SHP77 treated with DMSO at 0.1 percent for 48 hours (cell line): Measurements from ENCODE around the gene DNAJC13.
A peak's percentile ranks its signal among the peaks of the same experiment; 100 is the strongest.

ENCODE experiments used
- DNase-seq: peaks from one replicate; lab custom pipeline; 2025; lab: John Stamatoyannopoulos, UW

The DNAJC13 gene

GRCh38 chr3:132405188-132405587 lies 12.1 kb upstream of the DNAJC13 start:
- DNase-seq: no peak

- no peak for DNase-seq
Measured at GRCh38 chr3:132405609-132406299, 11.5 kb upstream of the DNAJC13 start.

DNA sequence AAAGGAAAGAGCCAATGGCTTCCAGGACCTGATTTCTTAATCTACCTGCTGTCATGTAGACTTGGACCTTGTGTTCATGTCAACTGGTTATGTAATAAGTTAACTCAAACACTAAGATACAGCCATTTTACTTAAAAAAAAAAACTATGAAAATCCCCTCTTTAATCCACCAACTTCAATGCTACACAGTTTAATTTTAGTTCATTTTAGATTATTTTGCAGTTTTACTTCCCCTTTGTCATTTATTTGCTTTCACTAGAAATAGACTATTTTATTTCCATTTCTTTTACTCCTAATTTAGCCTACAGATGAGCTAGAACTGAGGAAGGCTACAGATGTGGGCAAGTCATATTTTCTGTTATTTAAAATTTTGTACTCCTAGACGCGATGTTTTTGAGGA lies 10.7 kb upstream of the DNAJC13 start:
- no peak for DNase-seq

DNA sequence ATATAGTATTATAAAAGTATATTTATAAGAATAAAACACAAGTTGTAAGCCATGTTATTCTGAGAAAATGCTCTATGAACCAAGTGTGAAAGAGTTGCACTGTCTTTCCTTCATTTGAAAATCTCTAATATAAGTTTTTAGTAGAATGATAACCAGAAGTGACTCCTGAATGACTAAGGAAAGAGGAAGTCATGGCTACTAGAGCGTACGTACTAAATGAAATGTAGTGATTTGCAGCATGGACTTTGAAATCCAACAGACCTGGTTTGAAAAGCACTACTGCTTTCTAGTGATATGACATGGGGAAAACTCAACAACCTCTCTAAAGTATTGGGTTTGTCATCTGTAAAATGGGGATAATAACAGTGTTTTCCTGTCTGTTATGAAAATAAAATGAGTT lies 10.3 kb upstream of the DNAJC13 start:
- no peak for DNase-seq

GRCh38 chr3:132414841-132415240 lies 2.5 kb upstream of the DNAJC13 start:
- DNase-seq: no peak

- DNase-seq: no peak
Measured at GRCh38 chr3:132416161-132416560, 1.1 kb upstream of the DNAJC13 start.

DNA sequence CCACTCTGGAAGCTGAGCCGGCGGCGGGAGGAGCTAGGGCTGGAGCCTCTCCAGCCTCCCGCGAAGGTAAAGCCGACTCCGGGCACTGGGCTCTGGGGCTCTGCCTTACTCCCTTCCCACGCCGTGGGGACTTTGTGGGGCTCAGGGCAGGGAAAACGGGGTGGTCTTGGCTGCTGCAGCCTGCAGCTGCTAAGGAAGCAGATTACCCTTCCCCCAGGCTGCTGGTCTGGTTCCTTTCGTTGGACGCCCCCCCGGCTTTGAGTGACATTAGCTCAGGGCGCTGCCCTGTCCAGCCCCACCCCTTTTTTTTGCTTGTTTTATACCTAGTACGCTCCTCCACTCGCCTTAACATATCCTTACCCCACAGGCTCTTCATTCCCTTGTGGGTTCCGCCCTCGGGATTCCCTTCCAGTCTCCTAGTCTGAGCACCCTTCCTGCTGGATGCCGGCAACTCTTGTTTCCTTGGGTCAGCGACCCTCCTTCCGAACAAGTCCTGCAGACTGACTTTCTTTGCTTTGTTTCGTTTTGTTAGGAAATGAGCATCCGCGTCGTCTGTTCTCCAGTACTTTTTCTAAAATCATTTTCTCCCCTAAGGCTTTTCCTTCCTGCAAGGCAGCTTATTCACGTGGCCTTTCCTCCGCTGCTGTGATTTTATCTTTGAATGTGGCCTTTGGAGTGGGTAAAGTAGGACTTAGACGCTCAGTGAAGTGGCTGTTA lies 551 bp downstream of the DNAJC13 start:
- peak; percentile 30 for DNase-seq

- no peak for DNase-seq
Measured at GRCh38 chr3:132418916-132419315, 1.6 kb downstream of the DNAJC13 start.

- no peak for DNase-seq
Measured at GRCh38 chr3:132421832-132422231, 4.5 kb downstream of the DNAJC13 start.

DNA sequence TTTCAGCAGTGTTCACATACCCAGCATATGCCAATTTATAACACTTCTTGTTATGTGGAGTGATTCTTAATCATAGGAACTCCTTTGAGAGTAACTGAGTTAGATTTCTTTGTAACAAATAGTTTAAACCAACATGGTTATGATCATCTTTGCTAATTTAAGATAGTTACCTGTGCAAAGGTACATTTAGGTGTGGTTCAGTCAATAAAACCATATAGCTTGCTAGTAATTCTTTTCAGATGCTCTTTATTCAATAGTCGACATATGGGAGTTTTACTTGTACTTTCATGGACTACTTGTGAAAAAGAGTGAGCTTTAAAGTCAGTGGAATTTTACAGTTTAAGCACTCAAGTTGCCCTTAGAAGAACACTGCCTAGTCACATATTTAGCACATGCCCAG lies 5.2 kb downstream of the DNAJC13 start:
- no peak for DNase-seq

DNA sequence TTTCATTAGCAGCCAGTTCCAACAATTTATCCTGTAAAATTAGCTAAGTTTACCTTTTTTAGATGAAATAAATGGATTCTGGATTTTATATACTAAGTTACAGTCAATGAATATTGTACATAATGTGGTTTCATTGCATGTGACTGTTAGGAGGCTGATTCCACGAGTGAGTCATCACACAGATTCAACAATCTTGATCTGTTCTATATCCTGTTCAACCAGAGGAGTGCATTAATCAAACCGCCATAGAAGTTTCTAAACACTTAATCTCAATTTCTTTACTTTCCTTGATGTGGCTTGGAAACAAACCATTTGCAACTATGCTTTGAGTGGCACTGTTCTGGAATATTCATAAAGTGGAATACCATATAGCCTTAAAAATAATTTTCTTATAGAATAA lies 15.3 kb downstream of the DNAJC13 start:
- DNase-seq: no peak

DNA sequence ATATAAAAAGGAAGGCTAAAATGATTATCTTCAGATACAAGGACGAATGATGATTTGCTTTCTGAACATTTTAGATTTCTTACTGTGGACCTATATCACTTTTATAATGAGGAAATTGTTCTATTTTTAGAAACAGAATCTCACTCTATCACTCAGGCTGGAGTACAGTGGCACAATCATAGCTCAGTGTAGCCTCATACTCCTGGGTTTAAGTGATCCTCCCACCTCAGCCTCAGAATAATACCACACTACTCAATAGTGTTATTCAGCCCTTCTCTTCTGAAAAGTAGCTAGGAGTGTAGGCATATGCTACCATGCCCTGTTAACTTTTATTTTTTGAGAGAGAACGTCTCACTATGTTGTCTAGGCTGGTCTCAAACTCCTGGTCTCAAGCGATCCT lies 15.8 kb downstream of the DNAJC13 start:
- DNase-seq: no peak

GRCh38 chr3:132435224-132435910 lies 18.1 kb downstream of the DNAJC13 start:
- no peak for DNase-seq

DNA sequence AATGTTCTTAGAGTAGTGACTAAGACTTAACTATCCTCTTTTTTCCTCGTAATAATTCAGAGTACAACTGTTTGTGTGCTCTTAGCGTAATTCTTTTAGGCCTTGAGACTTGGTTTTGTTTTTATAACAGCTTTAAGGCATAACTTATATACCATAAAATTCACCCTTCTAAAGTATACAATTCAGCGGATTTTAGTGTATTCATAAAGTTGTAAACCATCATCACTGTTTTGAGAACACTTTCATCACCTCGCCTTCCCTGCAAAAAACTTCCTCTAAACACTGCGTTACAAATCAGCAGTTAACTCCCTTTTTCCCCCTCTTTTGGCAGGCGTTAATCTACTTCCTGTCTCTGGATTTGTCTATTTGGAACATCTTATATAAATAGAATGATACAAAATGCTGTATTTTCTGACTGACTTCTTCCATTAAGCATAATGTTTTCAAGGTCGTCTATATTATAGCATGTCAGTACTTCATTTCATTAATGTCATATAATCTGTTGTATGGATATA lies 18.7 kb downstream of the DNAJC13 start:
- no peak for DNase-seq

DNA sequence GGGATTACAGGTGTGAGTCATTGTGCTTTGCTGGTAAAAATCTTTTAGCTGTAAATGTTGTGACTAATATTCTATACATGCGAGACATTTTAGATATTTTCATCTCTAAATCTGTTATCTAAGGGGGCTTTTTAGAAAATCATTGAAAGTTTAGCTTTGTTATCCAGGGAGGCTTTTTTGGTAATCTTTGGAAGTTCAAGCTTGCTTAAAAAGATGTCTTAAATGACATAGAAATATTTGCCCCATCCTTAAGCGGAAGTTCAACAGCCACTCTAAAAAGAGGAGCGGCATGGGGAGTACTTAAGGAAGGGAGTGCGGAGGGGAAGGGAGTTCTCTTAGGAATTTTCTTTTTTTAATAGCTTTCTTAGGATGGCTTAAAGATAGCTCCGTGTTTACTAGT lies 26.1 kb downstream of the DNAJC13 start:
- DNase-seq: no peak

- no peak for DNase-seq
Measured at GRCh38 chr3:132444383-132444782, 27.1 kb downstream of the DNAJC13 start.

GRCh38 chr3:132445817-132446216 lies 28.5 kb downstream of the DNAJC13 start:
- DNase-seq: no peak

DNA sequence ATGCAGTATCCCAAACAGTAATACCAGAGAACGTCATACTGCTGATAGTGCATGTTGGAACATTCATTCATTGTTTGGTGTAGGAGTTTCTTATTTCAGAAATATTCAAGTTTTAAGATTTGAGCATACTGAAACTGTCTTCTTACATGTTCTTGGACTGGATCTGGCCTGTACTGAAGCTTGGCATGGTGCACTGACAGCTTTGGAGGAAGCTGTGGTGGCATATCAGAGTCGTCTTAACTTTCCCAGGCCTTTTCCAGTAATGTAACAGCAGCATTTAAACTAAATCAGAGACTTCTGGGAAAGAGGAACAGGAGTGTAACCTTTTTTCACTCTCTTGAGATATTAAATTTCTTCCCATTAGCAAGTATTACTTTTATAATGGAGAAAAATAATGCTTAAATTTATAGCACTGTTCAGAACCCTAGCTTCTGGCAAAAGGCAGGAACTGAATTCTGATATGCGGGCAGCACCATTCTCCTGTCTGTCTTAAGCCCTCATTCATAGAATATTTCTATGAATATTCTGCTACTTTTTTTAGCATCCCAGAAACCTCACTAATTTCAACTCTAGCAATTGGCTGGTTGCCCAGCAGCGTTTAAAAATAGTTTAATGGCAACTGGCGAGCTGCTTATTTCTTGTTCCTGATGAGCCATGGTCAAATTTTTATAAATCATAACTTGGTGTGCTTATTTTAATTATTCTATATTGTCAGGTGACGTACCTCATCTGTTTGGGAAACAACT lies 31.1 kb downstream of the DNAJC13 start:
- DNase-seq: no peak

- no peak for DNase-seq
Measured at GRCh38 chr3:132456136-132456535, 38.8 kb downstream of the DNAJC13 start.

- DNase-seq: no peak
Measured at GRCh38 chr3:132456571-132456970, 39.3 kb downstream of the DNAJC13 start.

DNA sequence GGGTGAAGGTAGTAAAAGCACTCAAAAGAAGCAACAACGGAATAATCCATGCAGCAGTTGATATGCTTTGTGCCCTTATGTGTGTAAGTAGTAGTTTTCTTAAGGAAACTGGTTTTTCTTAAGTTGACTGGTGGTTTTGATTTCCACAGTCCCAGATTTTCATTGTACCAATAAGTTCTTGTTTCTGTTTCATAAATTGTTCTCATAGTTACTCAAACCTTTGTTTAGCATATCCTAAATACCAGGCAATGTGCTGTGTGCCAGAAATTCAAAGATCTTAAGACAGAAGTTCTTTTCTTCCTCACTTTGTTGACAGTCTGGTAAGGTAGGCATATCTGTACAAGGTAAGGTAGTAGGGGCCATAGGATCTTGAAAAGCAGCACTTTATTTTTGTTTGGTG lies 40.0 kb downstream of the DNAJC13 start:
- no peak for DNase-seq

DNA sequence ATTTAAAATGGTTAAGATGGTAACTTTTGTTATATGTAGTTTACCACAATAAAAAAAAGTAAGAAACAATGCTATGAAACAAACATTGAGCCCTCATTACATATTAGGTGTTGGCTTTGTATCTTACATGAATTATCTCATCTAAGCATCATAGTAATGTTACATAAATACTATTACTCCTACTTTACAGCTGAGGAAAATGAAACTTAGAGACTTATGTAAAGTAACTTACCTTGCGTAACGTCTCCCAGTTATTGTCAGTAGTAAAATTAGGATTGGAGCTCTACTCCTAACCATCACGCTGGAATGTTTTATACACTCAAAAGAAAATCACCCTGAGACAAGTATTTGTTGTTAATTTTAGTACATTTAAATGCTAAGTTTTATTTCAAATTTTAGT lies 42.2 kb downstream of the DNAJC13 start:
- DNase-seq: no peak
